SK-N-MC (cell line): ENCODE data around the gene POU2F3.

Experiments
- EZH2 ChIP-seq: fragments of 200-600 bp; sonication (generic); IDR thresholded peaks from one replicate; pipeline ENCODE4 v1.6.1; 2017; ENCODE audit warnings: antibody characterized with exemption
- POLR2AphosphoS5 ChIP-seq: IDR thresholded peaks from 2 replicates; pipeline ENCODE4 v1.6.1; 2012; ENCODE audit warnings: mild to moderate bottlenecking, low read depth, low read length, borderline replicate concordance

DNA sequence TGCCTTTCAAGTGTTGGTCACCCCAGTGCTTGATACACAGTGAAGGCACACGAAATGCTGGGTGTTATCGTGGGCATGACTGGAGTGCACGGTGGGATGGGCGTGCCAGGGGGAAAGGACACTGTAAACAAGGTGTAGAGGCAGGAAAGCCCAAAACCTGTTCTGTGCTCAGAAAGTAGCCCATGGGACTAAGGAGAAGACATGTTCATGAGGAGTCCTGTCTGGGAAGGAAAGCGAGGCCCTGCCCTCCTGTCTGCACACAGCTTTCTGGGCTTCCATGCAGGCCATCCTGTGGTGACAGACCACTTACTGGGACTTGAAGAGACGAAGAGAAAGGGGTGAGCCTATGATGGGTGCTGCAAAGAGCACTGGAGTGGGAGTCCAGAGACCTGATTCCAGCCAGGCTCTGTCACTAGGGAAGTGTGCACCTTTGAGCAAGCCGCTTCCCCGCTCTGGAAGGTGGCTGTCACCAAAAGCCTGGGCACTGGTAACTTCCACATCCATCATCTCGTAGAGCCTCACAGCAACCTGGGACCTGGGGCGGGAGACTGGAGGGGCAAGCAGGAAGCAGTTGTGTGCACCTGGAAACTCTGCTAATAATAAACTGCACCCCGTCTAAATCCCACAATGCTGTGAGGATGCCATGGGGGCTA is 846 bp upstream of the POU2F3 start:
- TF ChIP-seq POLR2AphosphoS5 (no peak), EZH2 (no peak)
